ENCODE results near the gene S100A16.
"Not testable (repeated sequence)": the region's sequence is repeated elsewhere in the genome, so short reads cannot be mapped to it uniquely, and the experiment has no call there.

The S100A16 gene

GRCh38 chr1:153615406-153615805 lies 2.5 kb upstream of the S100A16 start:
- DNase-seq (ENCODE audit: low read depth), result no peak

GRCh38 chr1:153614906-153615305 lies 2.0 kb upstream of the S100A16 start:
- DNase-seq (ENCODE audit: low read depth), result no peak

DNA sequence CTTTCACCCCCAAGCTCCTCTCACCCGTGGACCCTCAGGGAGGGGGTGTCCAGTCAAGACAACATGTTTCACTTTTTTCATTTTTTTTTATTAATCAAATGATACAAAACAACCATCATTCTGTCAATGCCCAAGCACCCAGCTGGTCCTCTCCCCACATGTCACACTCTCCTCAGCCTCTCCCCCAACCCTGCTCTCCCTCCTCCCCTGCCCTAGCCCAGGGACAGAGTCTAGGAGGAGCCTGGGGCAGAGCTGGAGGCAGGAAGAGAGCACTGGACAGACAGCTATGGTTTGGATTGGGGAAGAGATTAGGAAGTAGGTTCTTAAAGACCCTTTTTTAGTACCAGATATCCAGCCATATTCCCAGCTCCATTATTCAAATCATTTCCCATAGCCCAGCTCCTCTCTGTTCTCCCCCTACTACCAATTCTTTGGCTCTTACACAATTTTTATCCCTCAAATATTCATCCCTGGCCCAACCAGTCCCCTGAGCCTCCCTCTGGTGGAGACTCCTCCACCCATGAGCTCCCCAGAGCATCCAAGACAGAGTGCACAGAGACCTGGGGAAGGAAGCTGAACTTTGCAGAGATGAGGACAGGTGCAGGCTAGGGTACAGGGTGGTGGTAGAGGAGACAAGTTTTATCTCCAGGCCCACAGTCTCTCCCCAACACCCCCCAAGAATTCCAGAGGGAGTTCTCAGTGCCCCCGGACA lies 1.4 kb upstream of the S100A16 start:
- DNase-seq (ENCODE audit: low read depth), result no peak

DNA sequence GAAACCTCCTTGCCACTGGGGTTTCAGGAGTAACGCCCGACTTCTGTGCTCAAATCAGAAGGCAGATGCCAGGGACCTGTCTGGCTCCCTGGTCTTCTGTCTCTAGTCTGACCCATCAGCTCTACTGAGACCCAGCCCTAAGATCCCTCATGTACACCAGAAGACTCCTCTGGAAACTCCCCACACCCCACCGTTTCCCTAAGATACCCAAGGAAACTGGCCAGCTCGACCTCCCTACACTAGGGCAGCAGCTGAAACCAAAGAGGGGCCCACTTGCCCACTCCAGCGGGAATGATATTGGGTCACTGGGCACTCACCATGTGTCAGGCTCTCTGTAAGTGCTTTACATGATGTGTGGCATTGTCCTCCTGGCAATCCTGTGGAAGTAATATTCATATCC lies 469 bp upstream of the S100A16 start:
- no peak for DNase-seq (ENCODE audit: low read depth)

- DNase-seq (ENCODE audit: low read depth), result no peak
These were observed 704 bp downstream of the S100A16 start for GRCh38 chr1:153612111-153612754.

DNA sequence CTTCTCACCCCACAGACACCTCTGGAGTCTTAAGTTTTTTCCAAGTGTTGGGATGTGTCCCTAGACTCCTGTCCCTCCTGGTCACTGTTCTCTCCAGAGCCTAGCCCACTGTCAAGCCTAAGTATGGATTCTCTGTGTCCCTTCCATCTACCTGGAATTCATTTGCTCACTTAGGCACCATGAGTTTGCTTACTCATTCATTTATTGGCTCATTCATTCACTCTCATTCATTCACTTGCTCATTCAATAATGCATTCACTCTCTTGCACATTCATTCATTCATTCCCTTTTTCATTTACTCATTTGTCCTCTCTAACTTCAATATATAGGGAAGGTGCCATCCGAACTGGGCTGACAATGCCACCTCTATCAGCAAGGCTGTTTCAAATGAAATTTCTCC lies 1.6 kb downstream of the S100A16 start:
- DNase-seq (ENCODE audit: low read depth), result no peak

GRCh38 chr1:153610811-153611301 lies 2.1 kb downstream of the S100A16 start:
- DNase-seq (ENCODE audit: low read depth), result no peak

DNA sequence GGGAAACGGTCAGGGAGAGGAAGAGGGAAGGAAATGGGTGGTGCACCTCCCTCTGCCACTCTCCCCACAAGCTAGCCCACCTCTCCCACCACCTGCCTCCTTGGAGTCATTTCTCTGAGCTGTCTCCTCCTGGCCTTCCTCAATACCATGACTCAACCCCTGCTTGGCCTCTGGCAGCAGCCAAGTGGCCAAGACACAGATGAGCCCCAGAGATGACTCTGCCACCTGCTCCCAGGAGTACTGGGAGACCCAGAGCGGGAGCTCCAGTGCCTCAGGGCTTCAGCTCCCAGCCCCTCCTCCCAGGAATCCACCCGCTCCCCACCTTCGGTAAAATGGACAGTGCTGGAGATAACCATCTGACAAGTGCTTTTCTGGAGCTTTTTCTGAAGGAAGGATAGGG lies 2.6 kb downstream of the S100A16 start:
- no peak for DNase-seq (ENCODE audit: low read depth)

DNA sequence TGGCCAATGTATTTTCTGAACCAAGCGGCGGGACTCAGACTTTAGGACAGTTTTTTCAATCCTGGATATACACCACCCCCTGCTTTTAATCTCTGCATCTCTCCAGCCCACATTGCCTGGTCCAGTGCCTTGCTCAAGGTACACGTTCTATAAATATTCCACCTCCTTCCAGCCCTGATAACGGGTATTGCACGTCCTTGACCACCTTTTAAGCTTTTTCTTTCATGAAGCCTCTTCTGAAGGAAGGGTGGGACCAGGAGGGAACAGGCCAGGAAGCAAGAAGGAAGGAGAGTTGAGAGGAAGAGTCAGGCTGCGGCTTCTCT lies 3.4 kb downstream of the S100A16 start:
- DNase-seq (ENCODE audit: low read depth), result no peak

DNA sequence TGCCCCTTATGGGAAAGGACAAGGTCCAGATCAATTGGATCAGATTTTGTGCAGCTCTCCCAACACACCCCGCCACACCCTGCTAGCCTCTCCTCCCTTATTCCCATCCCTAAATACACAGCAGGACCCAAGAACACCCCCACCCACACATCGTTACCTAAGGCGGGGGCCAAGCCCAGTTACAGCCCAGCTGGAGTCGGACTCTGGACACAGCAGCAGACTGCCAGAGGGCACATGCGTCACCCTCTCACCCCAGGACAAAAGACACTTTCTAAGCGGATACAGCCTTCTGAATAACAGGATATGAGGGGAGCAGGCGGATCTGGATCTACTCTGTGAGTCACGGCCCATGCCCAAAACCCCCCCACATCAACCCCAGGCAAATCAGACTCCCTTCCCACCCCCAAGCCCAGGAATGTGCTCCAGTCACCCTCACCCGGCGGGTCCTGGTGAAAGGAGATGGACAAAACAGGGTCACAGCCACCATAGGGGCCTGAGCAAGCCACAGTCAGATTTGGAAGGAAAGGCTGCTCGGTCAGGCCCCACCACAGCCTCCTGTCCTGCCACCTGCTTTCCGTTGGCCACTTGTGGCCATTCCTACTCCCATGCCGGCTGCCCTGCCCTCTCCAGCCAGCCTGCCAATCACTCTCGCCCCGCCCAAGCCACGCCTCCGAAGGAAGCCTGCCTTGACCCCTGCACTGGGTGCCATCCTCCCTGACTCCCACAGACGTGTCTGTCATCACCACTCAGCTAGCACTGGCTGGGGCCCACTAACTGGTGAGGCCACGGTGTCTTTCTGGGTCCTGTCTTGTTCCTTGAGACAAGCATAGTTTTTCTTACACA lies 4.0 kb downstream of the S100A16 start:
- no peak for DNase-seq (ENCODE audit: low read depth)

DNA sequence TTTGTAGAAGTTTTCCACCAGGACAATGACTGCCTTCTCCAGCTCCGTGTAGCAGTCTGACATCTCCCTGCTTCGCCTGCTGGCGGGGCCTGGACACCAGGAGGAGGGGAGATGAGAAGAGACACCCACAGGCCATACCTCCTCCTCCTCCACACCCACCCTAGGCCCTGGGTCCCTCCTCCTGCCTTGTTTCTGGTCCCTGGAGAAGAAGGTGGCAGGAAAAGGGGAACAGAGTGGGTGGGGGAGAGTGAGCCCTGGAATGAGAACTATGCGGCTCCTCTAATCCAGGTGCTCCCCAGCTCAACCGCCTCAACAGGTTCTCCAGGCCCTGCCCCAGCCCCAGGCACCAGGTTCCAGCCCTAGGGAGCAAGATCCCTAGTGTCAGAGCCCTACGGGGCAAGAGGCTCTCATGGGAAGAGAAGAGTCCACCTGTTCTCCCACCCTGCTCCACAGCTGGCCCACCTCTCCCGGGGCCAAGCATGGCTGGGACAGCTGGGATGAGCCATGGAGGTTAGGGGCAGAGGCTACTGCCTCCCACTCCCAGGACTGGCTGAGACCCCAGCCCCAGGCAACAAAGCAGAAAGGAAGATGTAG lies 4.8 kb downstream of the S100A16 start:
- DNase-seq (ENCODE audit: low read depth), result no peak

DNA sequence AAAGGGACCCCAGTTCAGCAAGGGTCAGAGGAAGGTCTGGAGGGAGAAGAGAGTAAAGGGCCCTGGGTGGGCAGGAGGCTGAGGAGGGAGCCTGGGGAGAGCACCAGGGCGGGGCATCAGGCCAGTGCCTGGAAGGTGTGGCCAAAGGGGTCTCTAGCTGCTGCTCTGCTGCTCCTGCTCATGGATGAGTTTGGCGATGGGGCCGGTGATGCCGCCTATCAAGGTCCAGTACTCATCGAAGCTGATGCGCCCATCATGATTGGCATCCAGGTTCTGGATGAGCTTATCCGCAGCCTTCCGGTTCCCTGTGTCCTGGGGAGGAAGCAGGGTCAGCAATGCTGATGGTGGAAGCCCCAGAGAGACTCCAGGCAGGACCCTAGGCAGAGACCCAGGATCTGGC lies 5.6 kb downstream of the S100A16 start:
- DNase-seq (ENCODE audit: low read depth), result no peak

GRCh38 chr1:153606194-153606593 lies 6.7 kb downstream of the S100A16 start:
- no peak for DNase-seq (ENCODE audit: low read depth)

GRCh38 chr1:153602749-153603148 lies 10.2 kb downstream of the S100A16 start:
- no peak for DNase-seq (ENCODE audit: low read depth)

DNA sequence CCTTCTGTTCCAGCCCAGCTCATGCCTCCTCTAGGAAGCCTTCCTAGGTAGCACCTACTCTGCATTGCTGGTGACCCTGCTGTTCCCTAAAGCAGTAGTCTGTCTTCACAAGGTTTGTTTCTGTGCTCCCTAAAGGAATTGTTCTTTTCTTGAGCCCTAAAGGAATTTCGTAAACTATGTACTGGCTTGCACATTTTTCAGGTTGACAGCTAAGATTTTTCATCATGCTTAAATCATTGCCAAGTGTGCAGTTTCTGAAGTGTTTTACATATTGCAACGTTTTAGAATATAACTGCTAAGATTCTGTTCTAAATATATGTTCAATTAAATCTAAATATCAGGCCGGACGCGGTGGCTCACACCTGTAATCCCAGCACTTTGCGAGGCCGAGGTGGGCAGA lies 13.1 kb downstream of the S100A16 start:
- no peak for DNase-seq (ENCODE audit: low read depth)

GRCh38 chr1:153598309-153599172 lies 14.4 kb downstream of the S100A16 start:
- DNase-seq (ENCODE audit: low read depth), result no peak

DNA sequence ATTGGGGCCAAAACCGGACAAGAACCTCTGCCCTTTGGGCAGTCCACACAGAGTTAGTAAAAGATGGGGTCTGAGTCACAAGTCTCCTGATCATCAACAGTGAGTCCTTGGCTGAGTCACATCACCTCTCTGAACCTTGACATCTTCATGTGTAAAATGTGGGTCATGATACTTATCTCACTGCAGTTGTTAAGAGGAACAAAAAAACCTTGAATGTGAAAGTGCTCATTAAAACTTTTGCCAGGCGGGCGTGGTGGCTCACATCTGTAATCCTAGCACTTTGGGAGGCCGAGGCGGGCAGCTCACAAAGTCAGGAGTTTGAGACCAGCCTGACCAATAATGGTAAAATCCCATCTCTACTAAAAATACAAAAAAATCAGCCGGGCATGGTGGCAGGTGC lies 15.7 kb downstream of the S100A16 start:
- DNase-seq (ENCODE audit: low read depth), result no peak

- no peak for DNase-seq (ENCODE audit: low read depth)
These were observed 20.2 kb downstream of the S100A16 start for GRCh38 chr1:153592748-153593147.

- DNase-seq (ENCODE audit: low read depth), result no peak
These were observed 24.5 kb downstream of the S100A16 start for GRCh38 chr1:153588482-153588881.

DNA sequence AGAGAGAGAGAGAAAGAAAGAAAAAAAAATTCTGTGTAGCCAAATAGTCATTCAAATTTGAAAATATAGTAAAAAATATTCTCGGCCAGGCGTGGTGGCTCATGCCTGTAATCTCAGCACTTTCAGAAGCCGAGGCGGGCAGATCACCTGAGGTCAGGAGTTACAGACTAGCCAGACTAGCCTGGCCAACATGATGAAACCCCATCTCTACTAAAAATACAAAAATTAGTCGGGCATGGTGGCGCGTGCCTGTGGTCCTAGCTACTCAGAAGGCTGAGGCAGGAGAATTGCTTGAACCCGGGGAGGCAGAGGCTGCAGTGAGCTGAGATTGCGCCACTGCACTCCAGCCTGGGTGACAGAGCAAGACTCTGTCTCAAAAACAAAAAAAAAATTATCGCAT lies 24.9 kb downstream of the S100A16 start:
- DNase-seq (ENCODE audit: low read depth), result not testable (repeated sequence)

GRCh38 chr1:153587314-153587713 lies 25.6 kb downstream of the S100A16 start:
- no peak for DNase-seq (ENCODE audit: low read depth)

DNA sequence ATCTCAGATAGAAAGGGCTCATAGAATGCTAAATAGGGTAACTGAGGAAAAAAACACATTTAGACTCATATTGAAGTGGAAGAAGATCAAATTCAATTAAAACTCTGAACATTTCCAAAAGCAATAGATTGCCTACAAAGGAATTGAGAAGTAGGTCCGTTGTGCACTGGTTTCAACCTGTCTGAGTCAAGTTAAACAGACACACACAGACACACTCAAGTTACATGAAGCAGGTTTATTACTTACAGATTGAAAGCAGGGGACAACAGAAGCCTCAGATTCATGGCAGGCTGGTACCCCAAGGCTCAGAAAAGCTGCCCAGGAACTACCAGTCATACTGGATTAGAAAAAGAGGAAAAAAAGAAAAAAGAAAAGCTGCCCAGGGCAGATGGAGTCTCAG lies 26.6 kb downstream of the S100A16 start:
- DNase-seq (ENCODE audit: low read depth), result no peak

Data from CMK (cell line).